PFSK-1 (cell line): ENCODE data around the gene TNRC6A.

Experiments
- POLR2AphosphoS5 ChIP-seq: IDR thresholded peaks from 2 replicates; pipeline ENCODE4 v1.6.1; 2012; ENCODE audit warnings: low read depth, mild to moderate bottlenecking, control low read depth, low read length, moderate library complexity
- REST ChIP-seq, 2 experiments: IDR thresholded peaks; 2 replicates each; pipeline versions ENCODE4 v1.6.1 to v1.8.0; 2011 to 2012; ENCODE audit warnings: low read depth in 2 of 2, low read length in 2 of 2, control low read depth in 1 of 2, inconsistent platforms in 1 of 2, mild to moderate bottlenecking in 1 of 2, moderate library complexity in 1 of 2; ENCODE audit not compliant: insufficient read depth in 1 of 2
- TAF1 ChIP-seq: IDR thresholded peaks from 2 replicates; pipeline ENCODE4 v1.6.1; 2012; ENCODE audit warnings: low read length, control low read depth, borderline replicate concordance; ENCODE audit not compliant: insufficient read depth

GRCh38 chr16:24694931-24695330 is 34.5 kb upstream of the TNRC6A start:
- TF ChIP-seq POLR2AphosphoS5, result no peak
- TF ChIP-seq TAF1, result no peak
- TF ChIP-seq REST (IDR thresholded peaks at IDR 0.05; ENCODE audit: insufficient read depth in 1 of 2, low read depth in 2 of 2, low read length in 2 of 2), result no peak
